GM18519 (cell line): ENCODE data around the gene SORL1.

ENCODE experiments used
- ATAC-seq: cut with Tn5 transposase; IDR thresholded peaks from one replicate; pipeline ENCODE4 v1.9.1; 2021; ENCODE audit warnings: mild to moderate bottlenecking, moderate library complexity; ENCODE audit not compliant: unreplicated experiment, low FRiP score

SORL1 gene

DNA sequence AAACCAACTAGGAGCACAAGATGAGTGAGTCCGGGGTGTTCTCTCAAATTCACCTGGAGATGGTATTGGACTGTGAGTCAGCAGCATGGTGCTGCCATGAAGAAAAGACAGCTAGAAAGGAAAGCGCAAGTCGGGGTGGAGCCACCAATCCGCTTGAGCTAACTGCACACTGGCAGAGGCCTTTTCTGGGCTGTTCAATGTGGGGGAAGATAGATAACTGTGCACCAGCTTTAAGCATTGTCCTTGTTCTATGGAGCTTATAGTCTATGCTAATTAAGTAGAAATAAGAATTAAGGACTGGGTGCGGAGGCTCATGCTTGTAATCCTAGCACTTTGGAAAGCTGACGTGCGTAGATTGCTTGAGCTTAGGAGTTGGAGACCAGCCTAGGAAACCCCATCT is 22.6 kb downstream of the SORL1 start:
- ATAC-seq = no peak

DNA sequence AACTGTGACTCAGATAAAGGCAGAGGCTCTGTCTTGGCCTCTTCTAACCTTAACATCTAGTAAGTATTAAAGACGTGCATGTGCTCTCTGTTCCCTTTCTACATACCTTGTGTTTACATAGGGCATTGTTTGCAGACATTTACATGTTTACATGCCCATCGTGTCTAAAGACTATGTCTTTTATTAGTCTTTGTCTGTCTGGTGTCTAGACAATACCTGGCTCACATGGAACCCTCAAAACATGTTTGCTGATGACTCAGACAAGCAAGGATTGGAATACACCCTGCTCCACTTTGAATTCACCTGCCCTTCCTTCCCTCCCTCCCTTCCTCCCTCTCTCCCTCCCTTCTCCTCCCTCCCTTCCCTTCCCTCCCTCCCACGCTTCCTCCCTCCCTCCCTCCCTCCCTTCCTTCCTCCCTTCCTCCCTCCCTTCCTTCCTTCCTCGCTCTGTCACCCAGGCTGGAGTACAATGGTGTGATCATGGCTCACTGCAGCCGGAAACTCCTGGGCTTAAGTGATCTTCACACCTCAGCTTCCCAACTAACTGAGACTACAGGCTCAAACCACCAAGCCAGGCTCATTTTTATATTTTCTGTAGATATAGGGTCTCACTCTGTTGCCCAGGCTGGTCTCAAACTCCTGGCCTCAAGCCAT is 24.4 kb downstream of the SORL1 start:
- ATAC-seq = no peak

DNA sequence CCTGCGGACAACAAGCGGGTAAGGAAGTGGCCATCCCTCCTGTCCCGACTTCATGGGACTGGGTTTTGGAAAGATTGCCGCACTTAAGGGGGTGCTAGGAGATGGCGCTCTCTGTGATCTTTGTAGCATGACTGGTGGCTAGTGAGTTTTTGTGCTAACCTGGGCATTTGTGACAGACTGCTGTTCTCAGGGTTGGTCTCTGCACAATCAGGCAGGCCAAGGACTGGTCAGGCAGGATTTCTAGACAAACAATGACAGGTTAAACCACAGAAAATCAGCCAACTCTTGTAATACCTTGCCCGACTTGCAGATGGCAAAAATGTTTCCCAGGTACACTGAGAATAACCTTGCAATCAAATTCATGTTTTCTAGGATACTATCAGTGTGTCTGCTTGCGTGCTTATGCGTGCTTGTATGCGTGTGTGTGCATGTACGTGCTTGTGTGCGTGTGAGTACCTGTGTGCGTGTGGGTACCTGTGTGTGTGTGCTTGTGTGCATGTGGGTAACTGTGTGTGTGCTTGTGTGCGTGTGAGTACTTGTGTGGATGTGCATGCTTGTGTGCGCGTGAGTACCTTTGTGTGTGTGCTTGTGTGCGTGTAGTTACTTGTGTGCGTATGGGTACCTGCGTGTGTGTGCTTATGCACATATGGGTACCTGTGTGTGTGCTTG is 26.2 kb downstream of the SORL1 start:
- ATAC-seq = no peak

DNA sequence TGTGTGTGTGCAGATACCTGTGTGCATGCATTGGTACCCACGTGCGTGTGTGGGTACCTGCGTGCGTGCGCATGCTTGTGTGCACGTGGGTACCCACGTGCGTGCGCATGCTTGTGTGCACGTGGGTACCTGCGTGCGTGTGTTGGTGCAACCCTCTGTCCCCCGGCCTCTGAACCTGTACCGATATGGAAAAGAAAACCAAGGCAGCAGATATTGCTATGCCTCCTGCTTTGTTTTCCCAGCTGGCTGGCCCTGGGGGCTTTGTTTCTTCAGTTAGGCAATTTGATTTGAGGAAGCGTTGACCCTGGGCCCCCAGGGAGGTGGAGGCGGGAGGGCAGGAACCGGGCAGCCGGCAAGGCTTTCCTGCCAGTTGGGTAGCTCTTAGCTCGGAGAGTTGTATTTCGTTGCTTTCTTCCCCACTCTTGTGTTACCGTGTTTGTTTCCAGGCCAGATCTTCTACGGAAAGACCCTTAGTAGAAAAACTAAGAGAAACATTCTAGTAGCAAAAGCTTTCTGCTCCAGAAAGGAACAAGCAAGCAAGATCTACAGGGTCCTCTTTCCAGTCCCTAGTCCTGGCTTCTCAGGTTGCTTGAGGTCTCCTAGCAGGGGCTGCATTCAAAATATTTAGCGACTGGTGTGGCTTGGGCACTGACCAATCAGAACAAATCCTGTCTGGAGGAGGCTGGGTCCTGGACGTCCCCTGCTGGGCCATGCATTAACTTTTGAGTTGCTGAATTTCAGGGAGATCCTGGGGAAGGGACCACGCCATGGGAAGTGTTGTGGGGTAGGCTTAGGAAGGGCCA is 27.0 kb downstream of the SORL1 start:
- no peak for ATAC-seq

DNA sequence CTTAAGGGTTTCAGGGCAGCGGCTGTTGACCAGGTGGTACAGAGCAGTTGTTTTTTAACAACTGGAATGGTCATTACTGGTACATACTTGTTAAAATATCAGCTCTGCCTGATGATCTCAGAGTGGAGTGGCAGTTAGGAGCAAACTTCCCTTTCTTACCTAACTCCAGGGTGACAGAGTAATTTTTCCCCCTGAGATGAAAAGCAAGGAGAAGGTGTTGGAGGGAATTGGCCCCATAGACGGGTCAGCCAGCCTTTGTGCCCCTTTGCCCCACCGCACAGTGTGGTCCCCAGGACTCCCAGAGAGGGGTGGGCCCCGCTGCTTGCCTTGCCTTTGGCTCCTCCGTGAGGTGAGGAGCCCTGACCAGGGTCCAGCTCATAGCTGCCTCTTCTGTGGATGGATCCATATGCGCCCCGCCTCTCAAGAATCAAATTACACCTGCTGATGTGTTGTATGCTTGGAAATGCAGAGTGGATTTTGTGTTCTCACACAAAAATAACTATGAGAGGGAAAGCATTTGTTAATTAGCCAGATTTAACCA is 27.7 kb downstream of the SORL1 start:
- no peak for ATAC-seq

DNA sequence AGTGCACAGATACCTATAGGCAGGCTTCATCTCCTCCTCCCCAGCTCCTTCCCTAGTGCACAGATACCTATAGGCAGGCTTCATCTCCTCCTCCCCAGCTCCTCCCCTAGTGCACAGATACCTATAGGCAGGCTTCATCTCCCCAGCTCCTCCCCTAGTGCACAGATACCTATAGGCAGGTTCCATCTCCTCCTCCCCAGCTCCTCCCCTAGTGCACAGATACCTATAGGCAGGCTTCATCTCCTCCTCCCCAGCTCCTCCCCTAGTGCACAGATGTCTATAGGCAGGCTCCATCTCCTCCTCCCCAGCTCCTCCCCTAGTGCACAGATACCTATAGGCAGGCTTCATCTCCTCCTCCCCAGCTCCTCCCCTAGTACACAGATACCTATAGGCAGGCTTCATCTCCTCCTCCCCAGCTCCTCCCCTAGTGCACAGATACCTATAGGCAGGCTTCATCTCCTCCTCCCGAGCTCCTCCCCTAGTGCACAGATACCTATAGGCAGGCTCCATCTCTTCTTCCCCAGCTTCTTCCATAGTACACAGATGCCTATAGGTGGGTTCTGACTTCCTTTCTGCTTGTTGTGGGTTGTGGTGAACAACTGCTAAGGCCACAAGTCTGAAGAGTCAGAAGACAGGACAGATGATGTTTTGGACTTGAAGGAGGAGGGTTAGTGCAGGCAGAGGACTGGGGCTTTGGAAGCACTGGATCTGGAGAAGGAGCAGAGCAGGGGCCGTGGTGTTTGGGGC is 29.5 kb downstream of the SORL1 start:
- peak; percentile 47 for ATAC-seq

DNA sequence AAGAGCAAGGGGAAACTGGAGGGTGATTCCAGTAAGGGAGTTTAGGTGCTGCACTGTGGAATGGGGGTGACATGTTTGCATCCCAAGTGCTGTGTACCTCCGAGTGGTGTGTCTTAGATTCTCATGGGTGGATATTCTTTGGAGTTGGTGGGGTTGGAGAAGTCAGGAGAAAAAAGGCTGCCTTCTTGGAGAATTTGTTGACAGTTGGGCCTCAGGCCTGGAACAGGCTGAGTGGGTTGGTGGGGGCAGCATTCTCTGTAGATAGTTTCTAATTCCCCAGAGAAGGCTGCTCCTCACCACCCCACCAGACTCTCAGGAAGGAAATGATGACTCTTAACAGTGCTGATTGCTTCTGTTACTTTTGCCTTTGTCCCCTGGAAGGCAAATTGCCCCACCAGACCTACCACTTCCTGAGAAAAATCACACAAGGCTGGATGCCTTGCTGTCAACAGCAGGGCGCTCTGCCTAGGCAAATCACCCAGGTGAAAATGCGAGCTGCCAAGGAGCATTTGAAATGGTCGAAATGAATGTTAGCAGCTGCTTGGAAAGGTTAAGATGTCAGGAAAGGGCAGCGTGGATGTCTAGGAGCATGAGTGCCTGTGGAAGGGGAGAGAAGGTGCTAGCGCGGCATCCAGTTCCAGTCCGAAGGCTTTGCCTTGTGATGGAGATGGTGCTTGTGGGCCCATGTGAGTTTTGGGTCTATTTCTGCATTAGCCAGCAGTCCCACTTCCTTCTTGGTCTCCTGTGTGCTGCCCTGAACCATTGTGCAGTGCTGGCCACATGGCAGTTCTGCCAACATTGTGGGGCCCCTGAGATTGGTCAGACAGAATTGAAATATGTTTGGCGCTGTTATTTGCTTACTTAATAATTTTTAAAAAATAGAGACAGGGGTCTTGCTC is 30.4 kb downstream of the SORL1 start:
- ATAC-seq = peak; percentile 60

DNA sequence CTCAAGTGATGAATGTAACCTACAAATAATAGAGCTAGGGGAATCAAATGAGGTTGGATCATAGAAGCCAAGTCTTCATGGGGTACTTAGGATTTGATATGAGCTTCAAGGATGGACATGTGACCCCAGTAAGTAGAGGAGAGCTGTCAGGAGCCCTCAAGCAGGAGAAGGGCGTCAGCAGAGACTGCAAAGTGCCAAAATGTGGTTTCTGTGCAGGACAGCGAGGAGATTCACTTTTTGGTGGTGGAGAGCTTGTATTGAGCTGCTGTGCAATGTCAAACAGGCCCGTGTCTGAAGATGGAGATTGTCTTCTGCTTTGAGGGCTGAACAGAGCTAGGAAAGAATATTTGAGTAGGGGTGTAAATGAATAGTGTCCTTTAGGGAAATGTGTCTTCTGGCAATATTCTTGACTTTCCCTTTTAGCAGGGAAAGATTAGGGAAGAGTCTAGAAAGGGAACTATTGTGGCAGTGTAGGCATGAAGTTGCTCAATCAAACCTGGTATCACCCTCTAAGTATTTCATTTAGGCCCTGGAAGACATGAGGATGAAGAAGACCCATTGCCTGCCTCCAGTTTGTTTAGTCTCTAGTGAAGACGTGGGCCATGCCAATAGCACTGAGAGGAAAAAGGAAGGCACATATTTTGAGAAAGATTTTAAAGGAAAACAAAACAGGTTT is 31.8 kb downstream of the SORL1 start:
- no peak for ATAC-seq

DNA sequence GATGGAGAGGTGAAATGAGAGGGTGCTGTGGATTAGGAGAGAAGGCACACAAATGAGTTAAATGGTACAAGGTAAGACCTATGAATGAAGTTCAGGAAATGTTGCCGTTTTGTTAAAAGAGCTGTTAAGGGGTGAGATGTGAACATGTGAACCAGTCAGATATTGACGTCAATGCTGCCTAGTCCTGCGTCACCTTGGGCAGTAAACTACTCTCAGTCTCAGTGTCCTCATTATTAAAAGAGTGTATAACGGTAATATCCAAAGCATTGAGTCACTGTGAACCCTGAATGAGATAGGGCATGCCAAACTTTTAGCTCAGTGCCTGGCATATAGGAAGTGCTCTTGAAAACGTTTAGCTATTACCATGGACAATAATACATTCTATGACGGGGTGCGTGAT is 33.1 kb downstream of the SORL1 start:
- no peak for ATAC-seq

DNA sequence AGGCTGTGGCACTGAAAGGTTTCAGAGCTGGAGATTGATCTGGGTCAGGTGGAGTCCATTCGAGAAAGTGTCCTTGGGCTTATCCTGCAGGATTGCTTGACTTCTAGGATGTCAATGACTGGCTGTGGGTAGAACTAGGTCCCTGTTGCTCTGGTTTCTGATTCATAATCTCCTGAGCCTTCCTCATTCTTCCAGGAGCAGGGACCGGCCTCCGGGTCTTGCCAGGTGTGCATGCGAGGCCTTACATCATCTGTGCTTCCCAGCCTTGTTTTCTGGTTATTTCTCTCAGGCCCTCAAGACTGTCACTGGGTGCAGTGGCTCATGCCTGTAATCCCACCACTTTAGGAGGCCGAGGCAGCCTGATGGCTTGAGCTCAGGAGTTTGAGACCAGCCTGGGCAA is 33.9 kb downstream of the SORL1 start:
- ATAC-seq = no peak

DNA sequence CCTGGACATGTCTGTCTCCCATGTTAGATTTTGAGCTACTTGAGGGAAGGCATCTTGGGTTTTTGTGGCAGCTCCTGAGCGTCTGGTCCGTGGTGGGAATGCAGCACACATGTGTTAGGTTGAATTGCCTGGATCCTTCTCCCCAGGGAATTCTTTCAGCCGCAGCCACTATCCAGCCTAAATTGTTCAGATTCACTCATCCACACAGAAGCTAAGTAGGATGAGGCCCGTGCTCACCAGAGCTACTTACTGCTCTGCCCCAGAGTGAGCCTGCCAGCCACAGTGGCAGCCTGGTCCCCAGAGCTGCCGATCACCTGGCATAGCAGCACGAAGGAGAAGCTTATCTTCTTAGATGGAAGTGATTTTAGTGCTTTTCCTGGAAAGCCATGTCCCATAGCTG is 35.1 kb downstream of the SORL1 start:
- ATAC-seq = no peak

DNA sequence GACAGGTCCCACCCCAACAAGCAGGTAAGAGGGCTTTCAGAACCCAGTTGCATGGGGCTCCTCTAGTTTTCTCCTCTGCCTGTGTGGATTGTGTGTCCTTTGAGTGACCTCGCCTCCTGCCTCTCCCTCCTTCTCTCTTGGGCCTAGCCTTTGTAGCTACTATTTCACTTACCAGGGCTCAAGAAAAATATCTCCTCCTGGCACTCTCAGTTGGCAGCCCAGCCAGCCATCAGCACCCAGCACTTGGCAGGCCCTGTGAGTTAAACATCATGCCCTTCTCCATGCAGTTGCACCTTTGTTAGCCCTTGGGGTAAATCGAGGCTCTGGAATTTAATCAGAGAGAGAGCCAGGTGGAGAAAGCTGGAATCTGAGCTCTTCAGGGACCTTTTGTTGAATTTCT is 36.1 kb downstream of the SORL1 start:
- ATAC-seq = no peak

DNA sequence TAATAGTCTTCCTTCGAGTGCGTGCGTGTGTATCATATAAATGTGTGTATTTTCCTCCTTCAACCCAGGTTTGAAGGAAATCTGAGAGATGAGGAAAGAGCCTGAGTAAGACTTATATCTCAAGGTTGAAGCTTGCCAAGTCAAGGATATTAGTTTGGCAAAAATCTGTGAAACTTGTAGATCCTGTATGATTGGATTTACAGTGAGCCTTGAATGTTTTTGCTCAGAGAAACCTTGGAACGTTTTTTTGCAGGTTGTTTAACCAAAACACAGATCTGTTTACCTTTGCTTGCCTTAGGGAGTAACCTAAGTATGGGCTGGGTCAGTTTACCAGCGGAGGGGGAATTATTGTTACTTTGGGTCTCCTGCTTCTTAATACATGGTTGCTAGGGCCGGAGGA is 36.5 kb downstream of the SORL1 start:
- ATAC-seq = no peak

DNA sequence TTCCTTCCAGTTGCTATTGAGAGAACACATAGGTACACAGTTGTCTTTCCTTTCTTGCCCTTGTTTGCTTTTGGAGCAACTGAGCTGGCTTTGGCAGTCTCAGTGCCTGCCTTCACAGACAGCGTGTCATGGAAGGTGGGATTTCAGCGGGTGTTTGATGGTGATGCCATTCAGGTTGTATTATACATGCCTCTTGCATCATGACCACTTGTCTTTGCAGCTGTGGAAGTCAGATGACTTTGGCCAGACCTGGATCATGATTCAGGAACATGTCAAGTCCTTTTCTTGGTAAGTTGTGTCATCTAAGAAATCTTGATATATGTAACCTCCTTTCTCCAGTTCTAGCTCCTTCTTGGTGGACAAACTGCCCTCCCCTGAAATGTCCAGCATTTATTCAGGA is 37.7 kb downstream of the SORL1 start:
- ATAC-seq = no peak

DNA sequence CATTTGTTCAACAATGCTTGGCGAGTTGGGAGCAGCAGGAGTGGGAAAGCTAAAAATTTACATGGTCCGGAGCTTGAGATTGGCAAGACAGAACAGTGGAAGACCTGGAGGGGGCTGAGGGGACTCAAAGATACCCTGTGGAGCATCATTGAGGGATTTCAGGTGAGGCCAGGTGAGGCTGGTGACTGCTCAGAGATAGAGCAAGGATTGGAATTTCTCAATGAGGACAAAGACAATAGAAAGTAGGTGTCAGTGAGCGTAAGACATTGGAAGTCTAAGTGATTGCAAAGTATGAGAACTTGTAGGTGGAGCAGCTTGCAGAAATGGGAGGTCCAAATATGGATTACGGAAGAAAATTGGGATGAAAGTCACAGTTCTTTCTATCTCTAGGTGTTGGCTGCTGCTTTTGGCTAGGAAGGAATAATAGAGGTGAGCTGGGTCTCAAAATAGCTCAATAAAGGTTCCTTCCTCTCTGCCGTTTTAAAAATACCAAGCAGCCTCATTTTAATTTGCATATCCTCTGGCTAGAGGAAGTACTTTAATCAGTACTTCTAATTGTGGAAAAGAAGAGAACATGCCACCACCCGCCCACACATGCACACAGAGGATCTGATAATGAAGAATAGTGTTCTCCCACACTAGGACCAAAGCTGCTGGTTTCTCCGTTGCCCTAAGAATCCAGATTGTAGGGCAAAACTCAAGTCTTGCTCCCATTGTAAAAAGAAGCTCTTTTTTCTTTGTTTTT is 42.4 kb downstream of the SORL1 start:
- peak; percentile 77 for ATAC-seq

DNA sequence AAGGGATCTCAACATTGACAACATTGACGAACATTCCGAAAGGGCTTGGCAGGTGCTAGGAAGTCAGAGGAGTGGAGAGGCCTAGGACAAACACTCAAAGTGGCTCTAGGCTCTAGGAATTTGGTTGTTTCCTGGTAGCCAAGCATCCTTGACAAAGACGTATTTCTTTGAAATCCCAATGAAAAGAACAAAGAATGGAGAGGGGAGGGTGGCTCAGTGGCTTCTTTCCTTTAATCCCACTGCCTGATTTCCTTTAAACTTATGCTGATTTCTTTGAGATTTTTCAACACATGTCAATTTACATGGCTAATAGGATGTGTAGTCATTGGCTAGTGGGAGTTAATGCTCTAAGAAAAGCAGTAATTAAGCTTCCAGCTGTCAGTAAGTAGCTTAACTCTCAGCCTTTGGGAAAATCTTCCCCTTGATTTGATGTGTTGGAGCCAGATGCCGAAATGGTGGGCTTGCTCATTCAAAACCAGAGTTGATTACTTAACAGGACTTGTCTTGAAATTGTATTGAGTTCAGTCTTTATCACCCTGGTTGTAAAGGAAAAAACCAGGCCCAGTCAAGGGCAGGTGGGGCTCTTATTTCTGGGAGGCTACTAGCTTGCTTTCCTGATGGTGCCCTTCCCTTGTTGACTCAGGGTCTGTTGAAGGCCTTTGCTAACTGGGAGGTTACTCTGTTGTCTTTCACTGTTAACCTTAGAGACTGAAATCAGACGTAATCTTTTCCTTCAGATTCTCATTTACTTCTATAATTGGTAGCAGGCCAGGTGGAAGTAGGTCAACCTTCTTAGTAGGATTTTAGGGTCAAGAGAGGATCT is 45.3 kb downstream of the SORL1 start:
- no peak for ATAC-seq

DNA sequence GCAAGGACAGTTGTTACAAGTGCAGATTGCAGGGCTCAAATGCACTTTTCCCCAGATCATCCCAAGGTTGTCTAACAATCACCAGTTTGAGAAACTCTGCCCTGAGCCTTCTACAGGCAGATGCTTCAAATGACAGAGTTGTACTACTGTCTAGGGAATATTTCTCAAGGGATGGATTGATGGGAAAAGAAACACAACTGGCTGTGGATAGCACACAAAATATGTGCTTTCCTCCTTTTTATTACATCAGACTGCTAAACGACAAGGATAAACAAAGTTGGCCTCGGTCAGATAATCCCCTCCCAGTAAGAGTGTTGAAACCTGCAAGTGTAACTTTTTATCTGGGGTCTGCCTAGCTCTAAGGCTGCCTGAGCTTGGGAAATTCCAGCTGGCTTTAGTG is 47.3 kb downstream of the SORL1 start:
- ATAC-seq = no peak

DNA sequence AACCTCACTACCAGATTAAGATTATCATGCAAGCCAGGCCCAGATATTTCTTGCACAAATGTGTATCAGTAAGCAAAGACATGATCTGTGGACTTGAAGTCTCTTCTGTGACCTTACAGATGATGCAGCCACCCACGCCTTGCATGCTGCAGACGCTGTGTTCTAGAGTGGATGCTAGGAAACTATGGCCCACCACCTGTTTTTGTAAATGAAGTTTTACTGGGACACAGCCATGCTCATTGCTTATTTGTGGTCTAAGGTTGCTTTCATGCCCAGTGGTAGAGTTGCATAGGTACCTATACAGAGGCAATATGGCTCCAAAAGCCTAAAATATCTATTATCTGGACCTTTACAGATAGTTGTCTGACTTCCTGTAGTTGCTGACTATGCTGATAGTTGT is 48.2 kb downstream of the SORL1 start:
- no peak for ATAC-seq
